GM19351 (cell line): ENCODE data around the gene MRPS18A.

Experiments used
- ATAC-seq: cut with Tn5 transposase; IDR thresholded peaks from one replicate; pipeline ENCODE4 v1.9.1; 2021; ENCODE audit warnings: mild to moderate bottlenecking, moderate library complexity; ENCODE audit not compliant: unreplicated experiment

Gene MRPS18A

GRCh38 chr6:43687437-43688347, at the start of gene MRPS18A:
Gene MRPS18A, minus strand, starts transcription at chr6:43687791. Its CDS starts 12 bp downstream, at chr6:43687779.
- peak; percentile 91 for ATAC-seq

- no peak for ATAC-seq
Observed at GRCh38 chr6:43736844-43737243, 49.3 kb upstream of the MRPS18A start.

- ATAC-seq: no peak
Observed at GRCh38 chr6:43736211-43736786, 48.7 kb upstream of the MRPS18A start.

GRCh38 chr6:43735642-43736199, 48.1 kb upstream of the MRPS18A start:
- no peak for ATAC-seq

GRCh38 chr6:43734294-43734665, 46.7 kb upstream of the MRPS18A start:
- ATAC-seq: no peak

- no peak for ATAC-seq
Observed at GRCh38 chr6:43733471-43734293, 46.1 kb upstream of the MRPS18A start.

- no peak for ATAC-seq
Observed at GRCh38 chr6:43730634-43731033, 43.0 kb upstream of the MRPS18A start.

- no peak for ATAC-seq
Observed at GRCh38 chr6:43729537-43729936, 41.9 kb upstream of the MRPS18A start.

GRCh38 chr6:43728586-43728985, 41.0 kb upstream of the MRPS18A start:
- ATAC-seq: no peak

GRCh38 chr6:43727634-43728033, 40.0 kb upstream of the MRPS18A start:
- no peak for ATAC-seq

GRCh38 chr6:43725643-43726580, 38.3 kb upstream of the MRPS18A start:
- ATAC-seq: no peak

GRCh38 chr6:43724914-43725642, 37.5 kb upstream of the MRPS18A start:
- ATAC-seq: peak; percentile 73

- no peak for ATAC-seq
Observed at GRCh38 chr6:43724354-43724753, 36.8 kb upstream of the MRPS18A start.

GRCh38 chr6:43723737-43724295, 36.2 kb upstream of the MRPS18A start:
- peak; percentile 74 for ATAC-seq

- no peak for ATAC-seq
Observed at GRCh38 chr6:43722920-43723545, 35.4 kb upstream of the MRPS18A start.

- ATAC-seq: no peak
Observed at GRCh38 chr6:43720999-43721398, 33.4 kb upstream of the MRPS18A start.

- no peak for ATAC-seq
Observed at GRCh38 chr6:43719511-43719910, 31.9 kb upstream of the MRPS18A start.

- no peak for ATAC-seq
Observed at GRCh38 chr6:43718387-43719105, 31.0 kb upstream of the MRPS18A start.
